NCI-H1105 (cell line): ENCODE measurements around the gene HPSE2.

Experiments used
- DNase-seq: peaks from one replicate; lab custom pipeline; 2025; lab: John Stamatoyannopoulos, UW

Gene HPSE2

GRCh38 chr10:98458809-98459784 is 776.6 kb downstream of the HPSE2 start:
- no peak for DNase-seq

GRCh38 chr10:98457721-98458120 is 777.9 kb downstream of the HPSE2 start:
- no peak for DNase-seq

GRCh38 chr10:98456686-98457482 is 778.8 kb downstream of the HPSE2 start:
- no peak for DNase-seq

- no peak for DNase-seq
Measured at GRCh38 chr10:98456043-98456570, 779.5 kb downstream of the HPSE2 start.

- no peak for DNase-seq
Measured at GRCh38 chr10:98453729-98454128, 781.9 kb downstream of the HPSE2 start.

GRCh38 chr10:98450618-98451017 is 785.0 kb downstream of the HPSE2 start:
- DNase-seq: no peak

GRCh38 chr10:98449287-98449686 is 786.4 kb downstream of the HPSE2 start:
- no peak for DNase-seq

GRCh38 chr10:98446661-98447221 is 788.9 kb downstream of the HPSE2 start, which contains the start of gene HPS1:
Gene HPS1, minus strand, starts transcription at chr10:98446935. Its CDS starts 3,695 bp downstream, at chr10:98443240.
- peak; percentile 23 for DNase-seq

GRCh38 chr10:98446151-98446660 is 789.4 kb downstream of the HPSE2 start:
- DNase-seq: no peak

- DNase-seq: no peak
Measured at GRCh38 chr10:98445200-98445812, 790.3 kb downstream of the HPSE2 start.

GRCh38 chr10:98444314-98445006 is 791.2 kb downstream of the HPSE2 start:
- no peak for DNase-seq

- no peak for DNase-seq
Measured at GRCh38 chr10:98438715-98439114, 796.9 kb downstream of the HPSE2 start.

GRCh38 chr10:98436704-98437103 is 798.9 kb downstream of the HPSE2 start:
- no peak for DNase-seq

GRCh38 chr10:98435178-98435577 is 800.5 kb downstream of the HPSE2 start:
- DNase-seq: no peak

GRCh38 chr10:98433881-98434732 is 801.5 kb downstream of the HPSE2 start:
- no peak for DNase-seq

- DNase-seq: no peak
Measured at GRCh38 chr10:98433371-98433770, 802.3 kb downstream of the HPSE2 start.

- DNase-seq: no peak
Measured at GRCh38 chr10:98432330-98432729, 803.3 kb downstream of the HPSE2 start.

- DNase-seq: no peak
Measured at GRCh38 chr10:98431016-98431415, 804.6 kb downstream of the HPSE2 start.

- no peak for DNase-seq
Measured at GRCh38 chr10:98430427-98430826, 805.2 kb downstream of the HPSE2 start.
